ENCODE measurements around the gene AOPEP.
A peak's percentile ranks its signal among the peaks of the same experiment; 100 is the strongest.

Gene AOPEP

DNA sequence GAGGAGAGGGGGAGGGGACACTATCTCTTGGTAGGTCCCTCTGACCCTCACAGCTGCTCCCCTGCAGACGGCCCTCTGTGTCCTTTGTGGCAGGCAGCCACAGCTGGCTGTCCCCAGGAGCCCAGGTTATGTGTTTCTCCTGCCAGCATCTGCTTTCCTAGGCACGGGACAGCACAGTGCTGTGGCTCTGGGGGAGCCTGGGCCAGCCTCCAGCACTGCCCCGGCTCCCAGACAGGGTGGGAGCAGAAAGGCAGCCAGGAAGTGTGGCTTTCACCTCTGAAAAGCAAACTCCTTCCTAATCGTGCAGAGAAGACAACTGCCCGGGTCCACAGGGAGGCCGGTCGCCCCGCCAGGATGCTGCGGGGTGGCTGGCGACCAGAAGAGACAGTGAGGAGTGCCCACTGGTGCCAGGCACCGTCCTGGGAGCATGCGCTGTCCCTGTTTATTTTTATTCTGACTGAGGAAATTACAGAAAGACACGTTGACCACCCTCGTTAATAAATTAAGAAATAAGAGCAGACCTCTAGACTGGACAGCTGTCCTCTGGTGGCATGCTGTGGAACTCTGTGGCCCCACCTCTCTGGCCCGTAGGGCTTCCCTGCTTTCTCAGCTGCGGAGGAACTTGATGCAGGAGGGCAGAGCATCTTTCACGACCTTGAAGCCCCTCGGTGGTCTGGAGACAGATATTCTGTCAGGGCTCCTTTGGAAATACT, 350.7 kb downstream of the AOPEP start:
- Mint-ChIP-seq H3K27me3 (no peaks in the 10 kb centered on the region), H3K4me1 (ENCODE audit: low read depth in 2 of 2) (no peaks in the 10 kb centered on the region), H3K9me3 (no peaks in the 10 kb centered on the region), H3K27ac (no peak overlapping the region), H3K36me3 (ENCODE audit: insufficient read depth) (no peaks in the 10 kb centered on the region), H3K4me3 (no peak overlapping the region)
- ATAC-seq (replicated peaks) (no peak), DNase-seq (no peak)

DNA sequence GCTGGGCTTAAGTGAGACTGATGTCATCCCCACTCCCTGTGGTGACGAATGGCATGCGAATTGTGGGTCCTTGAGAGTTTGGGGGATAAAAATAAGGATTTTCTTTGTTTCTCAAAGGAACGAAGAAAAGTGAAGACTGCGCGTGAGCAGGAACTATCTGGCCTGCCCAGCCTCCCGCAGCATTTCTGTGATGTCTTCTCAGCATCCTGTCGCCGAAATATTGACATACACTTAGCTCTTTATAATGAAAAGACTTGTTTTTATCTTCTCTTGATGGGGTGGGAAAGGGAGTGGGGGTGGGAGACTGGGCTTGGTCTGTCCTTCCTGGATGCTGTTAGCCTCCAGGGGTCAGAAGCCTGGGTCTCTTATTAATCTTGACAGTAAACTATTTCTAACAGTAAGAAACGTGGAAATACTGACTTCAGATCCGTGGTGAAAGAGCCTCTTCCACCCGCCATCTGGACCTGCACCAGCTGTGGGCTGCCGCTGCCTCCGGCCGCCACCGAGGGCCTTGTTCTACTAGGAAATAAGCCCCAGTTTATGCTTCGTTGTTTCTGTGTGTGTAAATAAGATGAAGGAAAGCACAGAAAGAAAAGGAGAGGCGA, 351.4 kb downstream of the AOPEP start:
- H3K4me3 Mint-ChIP-seq, result no peak overlapping the region
- no peaks in the 10 kb centered on the region for H3K27me3 Mint-ChIP-seq
- peak overlapping the region in 1 of 2 donors; percentile 23 for H3K27ac Mint-ChIP-seq
- DNase-seq (no peak), ATAC-seq (replicated peaks) (no peak)
- H3K36me3 Mint-ChIP-seq (ENCODE audit: insufficient read depth), result peaks cover 3% of the 10 kb centered on the region
- H3K4me1 Mint-ChIP-seq (ENCODE audit: low read depth in 2 of 2), result no peaks in the 10 kb centered on the region
- H3K9me3 Mint-ChIP-seq, result no peaks in the 10 kb centered on the region

DNA sequence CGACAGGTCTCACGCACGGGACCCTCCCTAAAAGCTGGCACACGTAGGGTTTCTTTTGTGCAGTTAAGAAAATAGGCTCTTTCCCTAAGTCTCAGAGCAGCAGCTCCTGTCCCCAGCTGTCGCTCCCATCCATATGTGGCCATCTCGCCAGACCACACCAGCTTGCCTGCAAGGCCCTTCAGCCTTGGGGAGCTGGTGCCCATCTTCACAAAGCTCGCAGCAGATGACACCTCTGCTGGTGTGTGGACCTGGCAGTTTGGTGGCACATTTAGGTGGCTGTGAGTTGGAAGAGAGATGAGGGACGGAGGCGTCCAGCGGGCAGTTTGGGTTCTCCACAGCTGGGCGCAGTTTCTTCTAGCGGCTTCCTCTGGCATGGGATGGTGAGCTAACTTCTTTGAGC, 352.0 kb downstream of the AOPEP start:
- H3K4me3 Mint-ChIP-seq, result no peak overlapping the region
- no peaks in the 10 kb centered on the region for H3K27me3 Mint-ChIP-seq
- H3K36me3 Mint-ChIP-seq (ENCODE audit: insufficient read depth), result peaks cover 3% of the 10 kb centered on the region
- DNase-seq (no peak), ATAC-seq (replicated peaks) (no peak)
- H3K27ac Mint-ChIP-seq, result no peak overlapping the region
- no peaks in the 10 kb centered on the region for H3K4me1 Mint-ChIP-seq (ENCODE audit: low read depth in 2 of 2)
- no peaks in the 10 kb centered on the region for H3K9me3 Mint-ChIP-seq

DNA sequence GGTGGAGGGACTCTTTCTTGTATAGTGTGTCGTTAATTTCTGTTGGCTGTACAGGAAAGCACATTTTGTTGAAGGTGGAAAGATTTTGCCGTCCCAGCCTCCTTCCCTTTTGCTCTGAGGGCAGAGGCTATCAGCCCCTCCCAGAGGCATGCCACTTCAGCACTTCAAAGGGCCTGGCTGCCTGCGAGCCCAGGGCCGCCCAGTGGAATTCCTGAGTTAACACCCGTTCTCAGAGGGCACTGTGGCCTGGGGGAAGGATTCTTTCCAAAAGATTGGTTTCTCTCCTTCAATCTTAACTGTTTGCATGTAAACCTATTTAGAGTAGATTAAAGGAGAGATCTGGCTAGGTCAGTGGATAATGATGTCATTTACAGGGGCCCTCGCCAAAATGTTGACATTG, 352.4 kb downstream of the AOPEP start:
- no peak overlapping the region for H3K27ac Mint-ChIP-seq
- no peaks in the 10 kb centered on the region for H3K9me3 Mint-ChIP-seq
- ATAC-seq (replicated peaks) (no peak), DNase-seq (no peak)
- H3K4me3 Mint-ChIP-seq, result no peak overlapping the region
- H3K4me1 Mint-ChIP-seq (ENCODE audit: low read depth in 2 of 2), result no peaks in the 10 kb centered on the region
- no peaks in the 10 kb centered on the region for H3K27me3 Mint-ChIP-seq
- H3K36me3 Mint-ChIP-seq (ENCODE audit: insufficient read depth), result peaks cover 3% of the 10 kb centered on the region

DNA sequence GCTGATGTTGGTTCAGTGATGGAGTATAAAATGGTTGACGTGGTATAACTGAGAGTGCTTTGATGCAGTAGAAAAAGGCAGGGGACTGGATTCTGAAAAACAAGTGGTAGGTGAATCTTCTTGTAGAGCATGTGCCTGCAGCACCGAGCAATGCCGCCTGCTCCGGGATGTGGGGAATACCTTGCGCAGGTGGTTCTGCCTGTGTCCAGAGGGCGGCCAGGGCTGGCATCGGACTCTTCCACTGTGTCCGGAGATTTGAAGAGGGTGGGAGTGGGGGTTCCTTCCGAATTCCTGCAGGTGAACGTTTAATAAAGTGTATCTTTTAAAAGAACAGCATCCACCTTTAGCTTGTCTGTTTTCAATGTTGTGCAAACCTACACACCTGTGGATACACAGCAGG, 353.0 kb downstream of the AOPEP start:
- Mint-ChIP-seq H3K27me3 (no peaks in the 10 kb centered on the region), H3K36me3 (ENCODE audit: insufficient read depth) (peaks cover 3% of the 10 kb centered on the region), H3K9me3 (no peaks in the 10 kb centered on the region), H3K27ac (no peak overlapping the region), H3K4me1 (ENCODE audit: low read depth in 2 of 2) (no peaks in the 10 kb centered on the region), H3K4me3 (no peak overlapping the region)
- no peak for ATAC-seq (replicated peaks)
- DNase-seq, result no peak

DNA sequence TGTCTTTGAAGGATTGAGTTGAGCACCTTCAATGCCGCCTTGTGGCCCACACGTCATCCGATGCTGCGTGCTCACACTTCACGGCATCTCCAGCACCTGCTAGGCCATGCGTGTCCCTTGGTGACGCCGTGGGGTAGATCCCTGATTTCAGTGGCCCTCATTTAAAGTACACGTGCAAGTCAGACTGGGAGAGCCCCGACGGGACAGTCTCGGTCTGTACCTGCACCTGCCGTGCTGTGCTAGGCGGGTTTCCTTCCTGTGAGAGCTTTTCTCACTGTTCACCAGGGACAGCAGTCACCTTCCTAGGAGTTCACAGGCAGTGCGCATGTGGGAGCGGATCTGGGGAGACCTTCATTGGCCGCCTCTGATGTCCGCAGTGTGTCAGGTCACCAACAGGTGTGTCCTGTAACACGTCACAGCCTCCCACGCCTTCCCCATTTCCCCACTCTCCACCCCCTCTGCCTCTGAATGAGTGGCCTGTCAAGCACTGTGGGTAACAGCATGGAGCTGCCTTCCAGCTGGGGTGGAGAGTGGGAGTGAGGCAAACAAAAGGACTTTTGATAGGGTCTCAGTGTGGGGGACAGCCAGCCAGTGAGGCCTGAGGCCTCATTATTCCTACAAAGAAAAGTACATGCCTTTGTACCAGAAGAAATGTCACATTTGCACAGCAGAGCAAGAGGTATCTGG, 354.6 kb downstream of the AOPEP start:
- H3K9me3 Mint-ChIP-seq, result no peaks in the 10 kb centered on the region
- ATAC-seq (replicated peaks) (no peak), DNase-seq (no peak)
- peaks cover 3% of the 10 kb centered on the region for H3K36me3 Mint-ChIP-seq (ENCODE audit: insufficient read depth)
- no peak overlapping the region for H3K27ac Mint-ChIP-seq
- H3K4me1 Mint-ChIP-seq (ENCODE audit: low read depth in 2 of 2), result no peaks in the 10 kb centered on the region
- no peaks in the 10 kb centered on the region for H3K27me3 Mint-ChIP-seq
- H3K4me3 Mint-ChIP-seq, result no peak overlapping the region

DNA sequence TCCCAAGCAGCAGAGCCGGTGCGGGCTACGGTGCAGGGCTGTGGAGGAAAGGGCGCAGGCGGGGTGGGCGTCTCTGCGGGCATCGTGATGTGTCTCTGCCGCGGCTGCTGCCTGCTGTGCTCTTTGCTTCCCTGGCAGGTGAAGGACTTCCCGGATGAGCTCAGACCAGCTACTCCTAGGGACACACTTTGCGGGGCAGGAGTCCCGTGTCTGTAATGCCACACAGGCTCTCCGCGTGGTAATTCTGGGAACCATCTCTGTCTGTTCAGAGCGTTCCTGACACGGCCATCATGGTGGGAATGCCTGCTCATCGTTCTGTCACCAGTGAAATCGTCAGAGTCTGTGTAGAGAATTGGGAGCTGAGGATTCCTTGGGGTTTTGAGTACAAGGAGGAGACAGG, 355.5 kb downstream of the AOPEP start:
- Mint-ChIP-seq H3K27me3 (no peaks in the 10 kb centered on the region), H3K9me3 (no peaks in the 10 kb centered on the region), H3K36me3 (ENCODE audit: insufficient read depth) (peaks cover 3% of the 10 kb centered on the region), H3K4me1 (ENCODE audit: low read depth in 2 of 2) (no peaks in the 10 kb centered on the region), H3K4me3 (no peak overlapping the region), H3K27ac (no peak overlapping the region)
- DNase-seq (no peak), ATAC-seq (replicated peaks) (no peak)

DNA sequence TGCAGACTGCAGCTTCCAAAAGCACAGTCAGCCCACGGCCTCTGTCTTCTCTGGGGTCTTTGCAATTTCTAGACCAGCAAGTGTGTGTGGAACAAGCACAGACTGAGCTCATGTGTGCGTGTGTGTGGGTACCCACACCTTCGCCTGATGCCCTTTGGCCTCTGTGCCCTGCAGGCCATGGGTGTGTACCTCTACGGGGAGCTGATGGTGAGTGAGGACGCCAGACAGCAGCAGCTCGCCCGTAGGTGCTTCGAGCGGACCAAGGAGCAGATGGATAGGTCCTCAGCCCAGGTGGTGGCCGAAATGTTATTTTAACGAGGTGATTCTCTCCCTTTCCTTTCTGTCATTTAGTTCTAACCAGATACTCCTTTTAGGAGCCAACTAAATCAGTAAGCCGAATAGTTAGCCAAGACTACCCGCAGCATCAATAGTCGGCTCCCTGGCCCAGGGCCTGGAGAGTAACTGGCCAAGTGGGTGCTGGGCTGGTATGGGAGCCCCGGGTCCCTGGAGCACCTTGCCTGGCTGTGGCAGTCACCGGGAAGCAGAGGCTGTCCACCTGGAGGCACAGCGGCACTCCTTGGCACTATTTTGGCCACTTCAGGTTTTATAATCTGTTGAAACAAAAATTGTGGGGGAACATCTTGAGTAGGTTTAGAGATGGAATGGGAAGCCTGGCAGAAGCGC, 356.0 kb downstream of the AOPEP start:
- DNase-seq (no peak), ATAC-seq (replicated peaks) (no peak)
- Mint-ChIP-seq H3K9me3 (no peaks in the 10 kb centered on the region), H3K36me3 (ENCODE audit: insufficient read depth) (peaks cover 3% of the 10 kb centered on the region), H3K4me3 (no peak overlapping the region), H3K27me3 (no peaks in the 10 kb centered on the region), H3K27ac (no peak overlapping the region), H3K4me1 (ENCODE audit: low read depth in 2 of 2) (no peaks in the 10 kb centered on the region)

DNA sequence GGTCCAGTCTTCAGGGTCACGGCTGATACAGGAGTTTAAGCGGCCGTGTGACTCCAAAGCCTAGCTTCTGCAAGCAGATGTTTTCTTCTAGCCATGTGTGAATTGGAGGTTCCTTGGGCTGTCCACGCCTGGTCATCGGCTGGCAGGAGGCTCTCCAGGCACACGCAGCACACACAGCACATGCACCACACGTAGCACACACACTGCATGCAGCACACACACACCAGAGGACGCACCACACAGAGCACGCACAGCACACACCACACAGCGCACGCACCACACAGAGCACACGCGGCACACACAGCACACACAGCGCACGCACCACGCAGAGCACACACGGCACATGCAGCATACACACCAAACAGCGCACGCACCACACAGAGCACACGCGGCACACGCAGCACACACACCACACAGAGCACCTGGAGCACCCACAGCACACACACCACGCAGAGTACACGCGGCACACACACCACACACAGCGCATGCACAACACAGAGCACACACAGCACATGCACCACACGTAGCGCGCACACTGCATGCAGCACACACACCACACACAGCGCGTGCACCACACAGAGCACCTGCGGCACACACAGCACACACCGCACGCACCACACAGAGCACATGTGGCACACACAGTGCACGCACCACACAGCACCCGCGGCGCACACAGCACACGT, 356.7 kb downstream of the AOPEP start:
- H3K36me3 Mint-ChIP-seq (ENCODE audit: insufficient read depth), result peaks cover 5% of the 10 kb centered on the region
- H3K27me3 Mint-ChIP-seq, result no peaks in the 10 kb centered on the region
- DNase-seq, result no peak
- no peaks in the 10 kb centered on the region for H3K4me1 Mint-ChIP-seq (ENCODE audit: low read depth in 2 of 2)
- ATAC-seq (replicated peaks), result no peak
- no peaks in the 10 kb centered on the region for H3K9me3 Mint-ChIP-seq
- no peak overlapping the region for H3K4me3 Mint-ChIP-seq
- H3K27ac Mint-ChIP-seq, result no peak overlapping the region

DNA sequence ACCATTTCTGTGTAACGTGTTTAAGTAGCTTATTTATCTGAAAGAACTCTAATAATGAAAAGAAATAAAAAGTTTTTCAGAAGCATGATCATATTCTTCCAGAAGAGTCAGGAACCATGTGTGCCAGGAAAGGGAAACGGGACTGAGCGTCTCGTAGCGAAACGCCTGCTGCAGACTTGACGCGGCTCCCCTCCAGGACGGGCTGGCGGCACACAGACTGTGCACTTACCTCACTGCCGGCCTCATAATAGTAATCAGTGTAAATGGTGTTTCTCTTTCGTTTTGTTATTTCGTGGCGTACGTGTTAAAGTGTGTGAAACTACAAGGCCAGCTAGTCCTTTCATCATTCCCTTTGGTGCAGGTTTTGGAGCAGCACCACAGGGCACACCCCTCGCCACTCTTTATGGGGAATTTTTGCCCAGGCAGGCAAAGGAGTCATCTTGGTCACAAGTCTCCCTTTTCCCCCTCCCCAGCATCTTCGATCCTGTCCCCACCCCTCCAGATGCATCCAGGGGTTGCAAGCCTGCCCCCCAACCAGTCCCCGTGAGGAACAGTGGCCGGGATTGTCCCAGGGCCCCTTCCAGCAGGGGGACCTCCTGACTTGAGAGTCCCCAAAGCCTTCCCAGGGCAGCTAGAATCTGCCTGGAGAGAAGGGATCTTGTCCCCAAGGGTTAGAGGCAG, 357.9 kb downstream of the AOPEP start:
- Mint-ChIP-seq H3K4me3 (no peak overlapping the region), H3K4me1 (ENCODE audit: low read depth in 2 of 2) (no peaks in the 10 kb centered on the region), H3K9me3 (no peaks in the 10 kb centered on the region), H3K27ac (peak overlapping the region in 1 of 2 donors; percentile 52), H3K36me3 (ENCODE audit: insufficient read depth) (peaks cover 5% of the 10 kb centered on the region), H3K27me3 (no peaks in the 10 kb centered on the region)
- no peak for ATAC-seq (replicated peaks)
- no peak for DNase-seq

DNA sequence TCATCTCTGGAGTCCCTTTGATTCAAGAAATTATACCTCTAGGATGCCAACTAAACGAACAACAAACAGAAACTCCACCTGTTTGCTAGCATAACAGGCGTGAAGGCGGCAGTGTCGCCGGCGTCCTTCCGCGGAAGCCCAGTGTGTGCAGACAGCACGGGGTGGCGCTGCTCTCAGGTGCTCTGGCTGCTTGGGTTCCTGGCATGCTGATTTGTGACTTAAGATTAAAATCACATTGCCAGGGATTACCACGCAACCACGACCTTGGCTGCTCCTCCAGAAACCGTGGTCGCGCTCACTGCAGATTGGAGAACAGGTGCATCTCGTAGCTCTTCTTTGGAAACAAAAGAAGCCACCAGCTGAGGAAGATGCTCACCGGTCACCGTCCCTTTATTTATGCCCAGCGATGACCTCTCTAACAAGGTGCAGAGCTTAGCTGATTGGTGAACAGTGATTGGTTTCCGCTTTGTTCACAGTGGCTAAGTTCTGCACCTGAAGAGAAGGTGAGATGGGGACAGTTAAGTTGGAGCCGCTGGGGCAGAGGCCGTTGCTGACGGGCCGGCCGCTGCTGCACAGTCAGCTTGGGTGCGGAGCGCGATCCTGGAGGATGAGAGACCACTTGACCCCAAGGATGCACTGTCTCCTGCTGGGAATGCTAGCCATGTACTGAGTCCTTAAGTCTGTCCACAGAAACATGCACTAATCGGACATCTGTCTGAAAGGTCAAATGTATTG, 358.7 kb downstream of the AOPEP start:
- Mint-ChIP-seq H3K27me3 (no peaks in the 10 kb centered on the region), H3K4me3 (no peak overlapping the region), H3K27ac (peak overlapping the region in 1 of 2 donors; percentile 52), H3K9me3 (no peaks in the 10 kb centered on the region), H3K36me3 (ENCODE audit: insufficient read depth) (peaks cover 5% of the 10 kb centered on the region), H3K4me1 (ENCODE audit: low read depth in 2 of 2) (no peaks in the 10 kb centered on the region)
- ATAC-seq (replicated peaks) (no peak), DNase-seq (no peak)

DNA sequence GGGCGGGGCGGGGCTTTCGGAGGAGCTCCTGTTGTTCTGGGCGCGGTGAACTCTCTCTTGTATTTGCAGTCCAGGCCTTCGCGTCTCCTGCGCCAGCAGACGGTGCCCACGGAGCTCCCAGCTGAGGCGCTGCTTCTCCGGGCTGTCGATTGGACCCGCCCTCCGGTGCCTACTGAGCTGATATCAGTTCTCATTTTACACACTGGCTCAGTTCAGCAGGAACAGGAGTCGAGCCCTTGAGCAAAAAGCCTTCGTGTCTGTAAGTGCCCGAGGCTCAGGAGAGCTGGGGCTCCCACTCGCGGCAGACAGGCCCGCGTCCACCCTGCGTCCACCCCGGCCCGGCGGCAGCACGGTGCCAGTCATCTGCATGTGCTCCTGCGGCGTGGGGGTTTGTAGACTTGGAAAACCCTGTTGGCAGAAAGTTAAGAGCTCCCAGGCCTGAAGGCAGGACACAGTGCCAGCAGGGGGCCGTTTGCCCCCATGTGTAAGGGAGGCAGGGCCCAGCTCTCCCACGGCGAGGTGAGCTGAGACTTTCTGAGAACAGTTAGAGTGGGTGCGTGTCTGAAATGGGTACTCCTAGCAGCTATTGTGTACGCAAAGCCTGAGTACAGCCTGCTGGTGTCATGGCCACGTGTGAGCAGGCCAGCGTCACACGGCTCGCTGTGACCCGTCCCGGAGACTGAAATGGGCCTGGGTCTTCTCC, 359.5 kb downstream of the AOPEP start:
- DNase-seq, result no peak

More for the DNA sequence above, 359.5 kb downstream of the AOPEP start:
- Mint-ChIP-seq H3K9me3 (no peaks in the 10 kb centered on the region), H3K4me1 (ENCODE audit: low read depth in 2 of 2) (no peaks in the 10 kb centered on the region), H3K36me3 (ENCODE audit: insufficient read depth) (peaks cover 5% of the 10 kb centered on the region), H3K27me3 (no peaks in the 10 kb centered on the region), H3K27ac (no peak overlapping the region), H3K4me3 (no peak overlapping the region)
- ATAC-seq (replicated peaks), result no peak

All from effector memory CD8-positive, alpha-beta T cell (primary cell).